Naive thymus-derived CD4-positive, alpha-beta T cell (primary cell): ENCODE results near the gene N4BP2L1. TPM values are rescaled to one million over a fixed set of nuclear protein-coding genes. Genes with fewer than 3 reads are reported as not detected.

Experiments used
- ATAC-seq: fragments of 150-1000 bp; cut with Tn5 transposase; 2 replicates; pipeline ENCODE4 v1.10.0; 2021; ENCODE audit warnings: mild to moderate bottlenecking, moderate library complexity
- CTCF ChIA-PET: fragments of 350-600 bp; sonication (Branson Sonifier 250); formaldehyde crosslinking; loops from one replicate; lab custom pipeline; 2021; ENCODE audit warnings: antibody characterized with exemption; lab: Charles Lee
- POLR2A ChIA-PET: fragments of 350-600 bp; sonication (Branson Sonifier 250); formaldehyde crosslinking; loops from one replicate; lab custom pipeline; 2021; ENCODE audit warnings: antibody characterized with exemption, inconsistent platforms; lab: Charles Lee
- DNase-seq, 9 donors: peaks; one replicate each; pipeline versions ENCODE4 v3.0.0 to v3.0.0-alpha.2; 2020 to 2022; ENCODE audit warnings: mixed read lengths in 1 of 9
- H3K27ac ChIP-seq: one replicate; pipeline ENCODE4 v1.7.0; 2013; ENCODE audit warnings: mild to moderate bottlenecking, low read depth, low read length, moderate library complexity
- H3K27me3 ChIP-seq, 2 donors: one replicate each; pipeline ENCODE4 v1.7.0; 2013; ENCODE audit warnings: low read length in 2 of 2, mild to moderate bottlenecking in 2 of 2, moderate library complexity in 2 of 2; ENCODE audit not compliant: control insufficient read depth in 2 of 2, insufficient read depth in 2 of 2
- H3K36me3 ChIP-seq, 3 experiments: 1 replicate in 2 of 3; 2 replicates in 1 of 3; pipeline ENCODE4 v1.7.0; 2013; ENCODE audit warnings: low read length in 3 of 3, mild to moderate bottlenecking in 3 of 3, moderate library complexity in 1 of 3; ENCODE audit not compliant: insufficient read depth in 3 of 3, control insufficient read depth in 2 of 3
- H3K4me1 ChIP-seq, 2 donors: one replicate each; pipeline ENCODE4 v1.7.0; 2013; ENCODE audit warnings: low read length in 2 of 2, mild to moderate bottlenecking in 2 of 2, moderate library complexity in 1 of 2; ENCODE audit not compliant: control insufficient read depth in 2 of 2, insufficient read depth in 2 of 2
- H3K4me3 ChIP-seq: 2 replicates; pipeline ENCODE4 v1.7.0; 2013; ENCODE audit warnings: mild to moderate bottlenecking, low read length
- H3K9me3 ChIP-seq, 3 experiments: 1 replicate in 2 of 3; 2 replicates in 1 of 3; pipeline ENCODE4 v1.7.0; 2013; ENCODE audit warnings: low read length in 3 of 3; ENCODE audit not compliant: control insufficient read depth in 2 of 3
- H3K27ac Mint-ChIP-seq, 9 donors: one replicate each; pipeline ENCODE4 v1.8.0; 2020 to 2022; ENCODE audit warnings: mixed read lengths in 9 of 9, mild to moderate bottlenecking in 8 of 9, moderate library complexity in 5 of 9, inconsistent platforms in 2 of 9
- H3K27me3 Mint-ChIP-seq, 5 donors: one replicate each; pipeline ENCODE4 v1.8.0; 2021 to 2022; ENCODE audit warnings: mixed read lengths in 5 of 5, mild to moderate bottlenecking in 1 of 5
- H3K36me3 Mint-ChIP-seq, 5 donors: one replicate each; pipeline ENCODE4 v1.8.0; 2020 to 2022; ENCODE audit warnings: mixed read lengths in 5 of 5, mild to moderate bottlenecking in 3 of 5, inconsistent platforms in 1 of 5
- H3K4me1 Mint-ChIP-seq, 7 donors: one replicate each; pipeline ENCODE4 v1.8.0; 2020 to 2022; ENCODE audit warnings: mixed read lengths in 7 of 7, mild to moderate bottlenecking in 3 of 7, inconsistent platforms in 1 of 7
- H3K4me3 Mint-ChIP-seq, 10 donors: one replicate each; pipeline ENCODE4 v1.8.0; 2020 to 2022; ENCODE audit warnings: mild to moderate bottlenecking in 10 of 10, mixed read lengths in 10 of 10, moderate library complexity in 6 of 10, inconsistent platforms in 2 of 10
- H3K9me3 Mint-ChIP-seq, 11 donors: one replicate each; pipeline ENCODE4 v1.8.0; 2020 to 2022; ENCODE audit warnings: mixed read lengths in 11 of 11, mild to moderate bottlenecking in 4 of 11, inconsistent platforms in 1 of 11, moderate library complexity in 1 of 11
- intact Hi-C, 2 donors: fragments of 100-400 bp; cut with micrococcal nuclease; formaldehyde crosslinking; loops; one replicate each; pipeline ENCODE4 v1.15.1; 2023
- polyA plus RNA-seq, 2 donors: library from polyadenylated mRNA; unstranded; fragments of 300-500 nt; fragmentation: Illumina TruSeq; gene quantifications; one replicate each; pipeline ENCODE4 v1.2.3, GENCODE V29; 2021
- total RNA-seq, 6 experiments: library from RNA in 5 of 6; stranded (reverse) in 5 of 6; gene quantifications; 1 replicate in 5 of 6; 2 replicates in 1 of 6; pipeline ENCODE4 v1.2.3 and lab custom pipeline; 2021 to 2026

N4BP2L1 gene
- total and polyA plus RNA-seq, 7 experiments from 2014 or later: 30.4 to 68.8 (median 48.3) TPM

GRCh38 chr13:32428581-32429432 is 877 bp upstream of the N4BP2L1 start:
- Mint-ChIP-seq H3K36me3 (peaks cover 0 to 20% (median 12%) of the 10 kb centered on the region in 5 donors), H3K4me3 (peak overlapping the region; percentile 80 to 95 (median 92)), H3K27ac (peak overlapping the region; percentile 81 to 99 (median 95)), H3K4me1 (peaks cover 27 to 46% (median 40%) of the 10 kb centered on the region in 7 donors), H3K27me3 (no peaks in the 10 kb centered on the region), H3K9me3 (peaks cover 0 to 3% (median 0%) of the 10 kb centered on the region in 11 donors)
- Histone ChIP-seq H3K27me3 (no peaks in the 10 kb centered on the region), H3K4me1 (peaks cover 19 to 20% of the 10 kb centered on the region in 2 donors), H3K27ac (peak overlapping the region; percentile 98), H3K36me3 (peaks cover 0 to 11% (median 0%) of the 10 kb centered on the region in 3 experiments), H3K9me3 (no peaks in the 10 kb centered on the region), H3K4me3 (peak overlapping the region; percentile 64)
- DNase-seq (no peak), ATAC-seq (no peak)
- intact Hi-C loops: loop anchor here (1.0 to 10.0 kb wide), 9 partner anchors 14 to 1388 kb away; partner anchors contain the start of genes FRY (in 2 of the 2), N4BP2L2 (in 1 of the 2), PDS5B (in 1 of the 2) and RFC3 (in 1 of the 2)
- CTCF ChIA-PET: interaction anchor here (1.0 to 1.3 kb wide), 2 partner anchors 19 to 153 kb away, joined by 3 to 4 read pairs; no protein-coding TSS in a partner anchor
- POLR2A ChIA-PET: interaction anchor here (0.6 to 5.5 kb wide), 9 partner anchors 13 to 1115 kb away, joined by 3 to 55 read pairs (median 5); partner anchors contain the start of genes BRCA2, N4BP2L2 and ZAR1L

DNA sequence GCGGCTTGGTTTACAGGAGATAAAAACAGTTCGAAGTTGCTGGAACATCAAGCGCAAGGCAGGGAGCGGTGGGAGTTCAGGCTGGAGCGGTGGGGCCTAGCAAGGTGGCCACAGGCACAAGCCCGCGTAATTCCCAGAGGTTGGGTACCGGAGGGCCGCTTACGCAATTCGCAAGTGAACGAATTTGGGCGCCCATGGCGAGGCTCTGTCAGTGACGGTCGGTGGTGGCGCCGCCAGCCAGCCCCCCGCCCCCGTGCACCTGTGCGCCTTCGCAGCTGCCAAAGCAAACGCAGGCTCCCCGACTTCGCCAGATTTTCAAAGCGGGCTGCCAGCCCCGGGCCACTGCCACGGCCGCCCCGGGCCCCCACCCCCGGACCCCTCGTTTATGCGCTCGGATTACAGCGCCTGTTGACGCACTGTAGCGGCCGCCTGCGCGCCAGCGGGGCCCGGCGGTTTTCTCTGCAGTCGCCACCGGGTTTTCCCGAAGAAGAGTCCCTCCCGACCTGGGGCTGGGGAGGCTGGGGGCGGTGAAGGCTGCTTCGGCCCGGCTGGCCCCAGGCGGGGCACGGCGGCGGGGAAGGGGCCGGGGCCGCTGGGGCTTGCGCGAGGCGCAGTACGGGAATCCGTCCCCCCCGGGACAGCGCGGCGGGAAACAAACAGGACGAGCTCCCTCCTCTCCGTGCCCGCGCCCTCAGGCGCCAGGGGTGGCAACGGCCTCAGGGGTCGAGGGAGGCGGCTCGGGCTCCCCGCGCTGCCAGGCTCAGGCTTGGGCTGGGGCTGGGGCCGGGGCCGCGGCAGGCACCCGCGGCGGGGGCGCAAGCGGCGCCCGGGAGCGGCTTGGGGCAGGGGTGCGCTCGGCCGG is 709 bp downstream of the N4BP2L1 start:
- no peaks in the 10 kb centered on the region for H3K27me3 Mint-ChIP-seq

DNA sequence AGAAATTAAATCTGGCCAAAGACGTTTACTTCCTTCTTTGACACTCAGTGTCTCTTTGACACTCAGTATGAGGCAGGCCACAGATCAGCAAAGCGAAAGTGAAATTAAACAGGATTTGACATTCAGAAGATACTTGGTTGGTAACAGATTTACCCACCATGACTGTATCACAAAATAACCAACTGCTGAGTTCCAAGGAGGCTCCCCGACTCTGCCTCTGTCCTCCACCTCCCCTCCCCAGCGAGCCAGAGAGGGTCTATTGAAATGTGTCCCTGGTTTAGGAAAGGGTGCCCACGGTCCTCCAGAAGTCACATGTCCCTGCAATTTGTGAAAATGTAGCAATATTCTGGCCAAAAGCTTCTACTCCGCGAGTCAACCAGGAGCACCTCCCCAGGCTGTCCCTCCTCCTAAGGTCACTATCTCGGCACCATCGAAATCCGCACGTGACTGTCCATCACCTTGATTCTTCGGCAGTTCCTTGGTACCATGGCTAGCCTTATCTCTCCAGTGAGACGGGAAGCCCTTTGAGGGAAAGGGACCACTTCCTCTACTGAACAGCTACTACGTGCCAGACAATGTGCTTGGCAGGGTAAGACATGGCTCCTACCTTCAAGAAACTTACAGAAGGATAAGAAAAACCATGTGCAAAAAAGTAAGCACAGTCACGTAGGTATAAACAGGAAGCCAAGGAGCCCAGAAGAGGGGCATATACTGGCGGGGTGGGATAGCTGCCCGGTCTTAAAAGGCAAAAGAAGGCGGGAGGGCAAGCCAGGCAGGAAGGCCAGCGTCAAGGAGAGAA is 1.5 kb downstream of the N4BP2L1 start:
- peaks cover 0 to 11% (median 0%) of the 10 kb centered on the region in 3 experiments for H3K36me3 ChIP-seq
- peak overlapping the region; percentile 64 for H3K4me3 ChIP-seq
- no peaks in the 10 kb centered on the region for H3K27me3 ChIP-seq
- no peaks in the 10 kb centered on the region for H3K9me3 ChIP-seq
- POLR2A ChIA-PET: interaction anchor here (1.1 to 5.5 kb wide), 7 partner anchors 18 to 1117 kb away, joined by 3 to 55 read pairs (median 9); partner anchors contain the start of genes BRCA2, N4BP2L2 and ZAR1L
- peaks cover 0 to 8% (median 0%) of the 10 kb centered on the region in 11 donors for H3K9me3 Mint-ChIP-seq
- peak overlapping the region; percentile 98 for H3K27ac ChIP-seq
- H3K4me1 Mint-ChIP-seq: peaks cover 34 to 62% (median 47%) of the 10 kb centered on the region in 7 donors
- H3K36me3 Mint-ChIP-seq: peaks cover 0 to 41% (median 21%) of the 10 kb centered on the region in 5 donors
- H3K27ac Mint-ChIP-seq: peak overlapping the region; percentile 92 to 99 (median 97)
- peak overlapping the region; percentile 89 to 100 (median 94) for H3K4me3 Mint-ChIP-seq
- DNase-seq: peak in 8 of 9 donors; percentile 43 to 77 (median 70)
- intact Hi-C loops: loop anchor here (1.0 to 10.0 kb wide), 11 partner anchors 44 to 1391 kb away; partner anchors contain the start of genes BRCA2 (in 2 of the 2), FRY (in 2 of the 2), ZAR1L (in 2 of the 2) and N4BP2L2 (in 1 of the 2)
- H3K4me1 ChIP-seq: peaks cover 19 to 20% of the 10 kb centered on the region in 2 donors
- CTCF ChIA-PET: interaction anchor here (0.6 kb wide), 1 partner anchor 213 kb away, joined by 3 read pairs; no protein-coding TSS in a partner anchor
- peak; percentile 61 for ATAC-seq
- H3K27me3 Mint-ChIP-seq: no peaks in the 10 kb centered on the region

More for the DNA sequence above, 709 bp downstream of the N4BP2L1 start:
- peaks cover 0 to 11% (median 0%) of the 10 kb centered on the region in 3 experiments for H3K36me3 ChIP-seq
- peak overlapping the region; percentile 89 to 100 (median 94) for H3K4me3 Mint-ChIP-seq
- peak overlapping the region; percentile 64 for H3K4me3 ChIP-seq
- peaks cover 0 to 33% (median 18%) of the 10 kb centered on the region in 5 donors for H3K36me3 Mint-ChIP-seq
- CTCF ChIA-PET: interaction anchor here (0.5 kb wide), 1 partner anchor 213 kb away, joined by 3 read pairs; no protein-coding TSS in a partner anchor
- DNase-seq (peak; percentile 43 to 74 (median 66)), ATAC-seq (peak; percentile 38)
- H3K27ac Mint-ChIP-seq: peak overlapping the region; percentile 92 to 99 (median 97)
- H3K9me3 ChIP-seq: no peaks in the 10 kb centered on the region
- intact Hi-C loops: loop anchor here (1.0 to 10.0 kb wide), 12 partner anchors 45 to 1390 kb away; partner anchors contain the start of genes BRCA2 (in 2 of the 2), FRY (in 2 of the 2), ZAR1L (in 2 of the 2) and N4BP2L2 (in 1 of the 2)
- H3K4me1 ChIP-seq: peaks cover 19 to 20% of the 10 kb centered on the region in 2 donors
- peaks cover 34 to 56% (median 46%) of the 10 kb centered on the region in 7 donors for H3K4me1 Mint-ChIP-seq
- POLR2A ChIA-PET: interaction anchor here (1.0 to 5.5 kb wide), 9 partner anchors 19 to 1116 kb away, joined by 3 to 55 read pairs (median 3); partner anchors contain the start of genes BRCA2, N4BP2L2 and ZAR1L
- peaks cover 0 to 8% (median 0%) of the 10 kb centered on the region in 11 donors for H3K9me3 Mint-ChIP-seq
- H3K27ac ChIP-seq: peak overlapping the region; percentile 98
- no peaks in the 10 kb centered on the region for H3K27me3 ChIP-seq

DNA sequence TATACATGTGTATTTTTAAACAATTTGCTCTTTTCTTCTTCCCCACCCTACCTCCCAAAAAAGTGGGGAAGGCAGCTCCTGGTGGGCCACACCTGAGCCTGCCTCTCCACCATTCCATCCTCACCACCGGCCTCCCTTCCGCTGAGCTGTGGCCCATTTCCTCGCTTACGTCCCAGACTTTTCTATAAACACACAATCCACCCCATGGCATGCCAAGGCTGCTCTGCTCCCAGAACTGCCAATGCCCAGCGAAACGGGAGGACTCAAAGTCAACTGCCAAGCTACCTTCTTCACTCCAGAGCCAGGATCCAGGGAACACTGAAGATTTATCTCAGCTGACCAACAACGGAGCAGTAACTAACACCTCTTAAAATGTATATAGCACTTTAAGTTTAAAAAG is 2.8 kb downstream of the N4BP2L1 start:
- intact Hi-C loops: loop anchor here (5.0 to 10.0 kb wide), 5 partner anchors 43 to 1392 kb away; partner anchors contain the start of genes FRY (in 2 of the 2) and RFC3 (in 1 of the 2)
- Mint-ChIP-seq H3K27ac (peak overlapping the region; percentile 35 to 99 (median 90)), H3K36me3 (peaks cover 2 to 50% (median 26%) of the 10 kb centered on the region in 5 donors), H3K9me3 (peaks cover 0 to 12% (median under 1%) of the 10 kb centered on the region in 11 donors), H3K4me3 (peak overlapping the region; percentile 50 to 99 (median 84)), H3K27me3 (no peaks in the 10 kb centered on the region), H3K4me1 (peaks cover 33 to 61% (median 47%) of the 10 kb centered on the region in 7 donors)
- H3K36me3 ChIP-seq: peaks cover 0 to 13% (median 0%) of the 10 kb centered on the region in 3 experiments
- H3K4me3 ChIP-seq: no peak overlapping the region
- ChIA-PET CTCF (no interaction called here), POLR2A (interaction anchor here (0.7 to 5.5 kb wide), 3 partner anchors 62 to 114 kb away, joined by 3 to 55 read pairs (median 26); partner anchors contain the start of genes BRCA2, N4BP2L2 and ZAR1L)
- H3K4me1 ChIP-seq: peaks cover 19 to 20% of the 10 kb centered on the region in 2 donors
- H3K27me3 ChIP-seq: no peaks in the 10 kb centered on the region
- no peak overlapping the region for H3K27ac ChIP-seq
- DNase-seq: no peak
- H3K9me3 ChIP-seq: peaks cover 0 to under 1% (median 0%) of the 10 kb centered on the region in 3 experiments
- no peak for ATAC-seq

- H3K27me3 Mint-ChIP-seq: no peaks in the 10 kb centered on the region
- CTCF ChIA-PET: no interaction called here
- peaks cover 8 to 64% (median 38%) of the 10 kb centered on the region in 5 donors for H3K36me3 Mint-ChIP-seq
- DNase-seq (no peak), ATAC-seq (no peak)
- Histone ChIP-seq H3K27ac (no peak overlapping the region), H3K36me3 (peaks cover 0 to 20% (median 0%) of the 10 kb centered on the region in 3 experiments), H3K4me1 (peaks cover 13% of the 10 kb centered on the region in 2 donors), H3K9me3 (peaks cover 0 to 7% (median 0%) of the 10 kb centered on the region in 3 experiments), H3K27me3 (no peaks in the 10 kb centered on the region), H3K4me3 (no peak overlapping the region)
- POLR2A ChIA-PET: interaction anchor here (1.0 kb wide), 1 partner anchor 314 kb away, joined by 4 read pairs; no protein-coding TSS in a partner anchor
- peak overlapping the region in 7 of 9 donors; percentile 0 to 83 (median 68) for H3K27ac Mint-ChIP-seq
- H3K4me1 Mint-ChIP-seq: peaks cover 30 to 59% (median 44%) of the 10 kb centered on the region in 7 donors
- intact Hi-C loops: loop anchor here (10.0 kb wide), 2 partner anchors 311 to 509 kb away; no protein-coding TSS in a partner anchor
- peaks cover 0 to 22% (median 4%) of the 10 kb centered on the region in 11 donors for H3K9me3 Mint-ChIP-seq
- H3K4me3 Mint-ChIP-seq: peak overlapping the region in 7 of 10 donors; percentile 1 to 66 (median 26)
Observed at GRCh38 chr13:32423592-32423991, 4.3 kb downstream of the N4BP2L1 start.
